ENCODE measurements around the gene FERMT3. TPM values are rescaled to one million over a fixed set of nuclear protein-coding genes. Genes with fewer than 3 reads are reported as not detected.

The FERMT3 gene
- polyA plus RNA-seq, 3 donors = 289 to 421 (median 310) TPM

- Mint-ChIP-seq H3K27ac (peak within 1 kb of the TSS; percentile 73 to 90 (median 80)), H3K27me3 (ENCODE audit: low read depth in 3 of 3) (peaks cover 3 to 10% (median 8%) of the 10 kb centered on the region in 3 donors), H3K4me1 (peaks cover 38% of the 10 kb centered on the region), H3K9me3 (no peaks in the 10 kb centered on the region), H3K4me3 (peak within 1 kb of the TSS; percentile 89 to 96), H3K36me3 (peaks cover 13 to 22% of the 10 kb centered on the region in 2 donors)
- peak; percentile 83 for TF ChIP-seq CTCF (IDR thresholded peaks at IDR 0.05)
- intact Hi-C loops (cut with micrococcal nuclease) = loop anchor here in 1 of 2 donors (2.0 to 5.0 kb wide), 2 partner anchors 36 to 50 kb away; partner anchors contain the start of genes CATSPERZ and GPR137
- peak within 1 kb of the TSS; percentile 69 for H3K9ac ChIP-seq (ENCODE audit: insufficient read depth, low read length, poor library complexity, severe bottlenecking)
- H4K20me1 ChIP-seq (ENCODE audit: insufficient read depth, low read length) = peaks cover 28% of the 10 kb centered on the region
- H3K4me1 ChIP-seq (ENCODE audit: control insufficient read depth in 1 of 2, insufficient read depth in 2 of 2, low read length in 2 of 2) = peaks cover 38 to 55% of the 10 kb centered on the region in 2 donors
- H3K79me2 ChIP-seq (ENCODE audit: insufficient read depth, low read length) = peaks cover 19% of the 10 kb centered on the region
- H3K27me3 ChIP-seq (ENCODE audit: control insufficient read depth in 2 of 2, insufficient read depth in 2 of 2, low read length in 2 of 2) = no peaks in the 10 kb centered on the region
- H3K9me3 ChIP-seq (replicated peaks in 1 of 2; ENCODE audit: control insufficient read depth in 1 of 2, insufficient read depth in 1 of 2, low read length in 2 of 2) = no peaks in the 10 kb centered on the region
- H3K4me2 ChIP-seq (replicated peaks; ENCODE audit: extremely low read depth, low read length, poor library complexity, severe bottlenecking) = peak within 1 kb of the TSS; percentile 98
- peak within 1 kb of the TSS; percentile 79 for H2AFZ ChIP-seq (ENCODE audit: insufficient read depth, low read depth, low read length, poor library complexity, severe bottlenecking)
- H3K27ac ChIP-seq (ENCODE audit: low read depth in 1 of 2, low read length in 2 of 2) = peak within 1 kb of the TSS in 1 of 2 donors; percentile 74
- WGBS (ENCODE audit: insufficient coverage) = under 1% methylated on average over 75 of the region's 75 CpGs
- DNase-seq = peak; percentile 22 to 64 (median 61)
- H3K4me3 ChIP-seq (replicated peaks in 1 of 3; ENCODE audit: low read depth in 2 of 3, low read length in 3 of 3) = peak within 1 kb of the TSS; percentile 75 to 87 (median 83)
- peaks cover 16 to 21% of the 10 kb centered on the region in 2 donors for H3K36me3 ChIP-seq (replicated peaks in 1 of 2; ENCODE audit: control insufficient read depth in 1 of 2, insufficient read depth in 2 of 2, low read length in 2 of 2)
These were observed 44.7 kb downstream of the FERMT3 start, which contains the start of gene PLCB3 for GRCh38 chr11:64251016-64251752. TSS of gene PLCB3 (plus strand) at chr11:64251530. CDS start at chr11:64251650, 120 bp downstream.

DNA sequence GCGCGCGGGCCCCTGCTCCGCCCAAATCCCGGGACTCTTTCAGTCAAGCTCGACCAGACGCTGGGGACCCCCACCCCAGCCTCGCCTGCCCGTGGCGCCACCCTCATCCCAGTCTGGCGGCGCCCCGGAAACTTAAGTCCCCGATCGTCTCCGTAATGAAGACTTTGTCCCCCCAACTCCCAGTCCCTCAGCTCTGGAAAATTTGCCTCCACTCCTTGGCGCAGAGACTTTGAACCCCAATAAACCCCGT, 45.2 kb downstream of the FERMT3 start:
- Histone ChIP-seq H3K79me2 (ENCODE audit: insufficient read depth, low read length) (peaks cover 18% of the 10 kb centered on the region), H3K36me3 (replicated peaks in 1 of 2; ENCODE audit: control insufficient read depth in 1 of 2, insufficient read depth in 2 of 2, low read length in 2 of 2) (peaks cover 21 to 26% of the 10 kb centered on the region in 2 donors), H3K27ac (ENCODE audit: low read depth in 1 of 2, low read length in 2 of 2) (peak overlapping the region in 1 of 2 donors; percentile 74), H3K9me3 (replicated peaks in 1 of 2; ENCODE audit: control insufficient read depth in 1 of 2, insufficient read depth in 1 of 2, low read length in 2 of 2) (no peaks in the 10 kb centered on the region), H3K4me1 (ENCODE audit: control insufficient read depth in 1 of 2, insufficient read depth in 2 of 2, low read length in 2 of 2) (peaks cover 36 to 53% of the 10 kb centered on the region in 2 donors), H3K27me3 (ENCODE audit: control insufficient read depth in 2 of 2, insufficient read depth in 2 of 2, low read length in 2 of 2) (no peaks in the 10 kb centered on the region), H3K4me3 (replicated peaks in 1 of 3; ENCODE audit: low read depth in 2 of 3, low read length in 3 of 3) (peak overlapping the region; percentile 75 to 87 (median 83)), H4K20me1 (ENCODE audit: insufficient read depth, low read length) (peaks cover 28% of the 10 kb centered on the region), H2AFZ (ENCODE audit: insufficient read depth, low read depth, low read length, poor library complexity, severe bottlenecking) (peak overlapping the region; percentile 72), H3K4me2 (replicated peaks; ENCODE audit: extremely low read depth, low read length, poor library complexity, severe bottlenecking) (peak overlapping the region; percentile 98), H3K9ac (ENCODE audit: insufficient read depth, low read length, poor library complexity, severe bottlenecking) (peak overlapping the region; percentile 69)
- Mint-ChIP-seq H3K27me3 (ENCODE audit: low read depth in 3 of 3) (peaks cover 3 to 10% (median 8%) of the 10 kb centered on the region in 3 donors), H3K4me3 (peak overlapping the region; percentile 89 to 96), H3K27ac (peak overlapping the region; percentile 69 to 90 (median 80)), H3K9me3 (no peaks in the 10 kb centered on the region), H3K36me3 (peaks cover 18 to 27% of the 10 kb centered on the region in 2 donors), H3K4me1 (peaks cover 38% of the 10 kb centered on the region)
- DNase-seq = no peak
- intact Hi-C loops (cut with micrococcal nuclease) = loop anchor here (2.0 to 5.0 kb wide), 3 partner anchors 17 to 49 kb away; partner anchors contain the start of genes CATSPERZ (in 1 of the 2) and GPR137 (in 1 of the 2)
- WGBS (ENCODE audit: insufficient coverage) = under 1% methylated on average over 18 of the region's 18 CpGs
- TF ChIP-seq CTCF (IDR thresholded peaks at IDR 0.05) = no peak

All from CD14-positive monocyte (primary cell).